Limb (tissue), 2 donors: ENCODE results near the gene RNF32.
A peak's percentile ranks its signal among the peaks of the same experiment; 100 is the strongest.
"Not testable (repeated sequence)": the region's sequence is repeated elsewhere in the genome, so short reads cannot be mapped to it uniquely, and the experiment has no call there.

Source experiments
- DNase-seq, 2 donors: peaks; one replicate each; pipeline ENCODE4 v3.0.0-alpha.2; 2016; ENCODE audit errors: extremely low spot score in 2 of 2

The RNF32 gene

GRCh38 chr7:156614434-156615264 lies 25.9 kb upstream of the RNF32 start:
- DNase-seq, result no peak

GRCh38 chr7:156616269-156617202 lies 24.0 kb upstream of the RNF32 start:
- peak in 1 of 2 donors; percentile 34 for DNase-seq

- DNase-seq, result no peak
These were observed 23.4 kb upstream of the RNF32 start for GRCh38 chr7:156617215-156617614.

- no peak for DNase-seq
These were observed 22.3 kb upstream of the RNF32 start for GRCh38 chr7:156618078-156618779.

- no peak for DNase-seq
These were observed 21.7 kb upstream of the RNF32 start for GRCh38 chr7:156618780-156619367.

- DNase-seq, result not testable (repeated sequence)
These were observed 20.9 kb upstream of the RNF32 start for GRCh38 chr7:156619488-156620290.

GRCh38 chr7:156620291-156620675 lies 20.3 kb upstream of the RNF32 start:
- no peak for DNase-seq

GRCh38 chr7:156621652-156622051 lies 18.9 kb upstream of the RNF32 start:
- DNase-seq, result no peak

- DNase-seq, result no peak
These were observed 15.0 kb upstream of the RNF32 start for GRCh38 chr7:156625580-156625979.

GRCh38 chr7:156626220-156626895 lies 14.2 kb upstream of the RNF32 start:
- no peak for DNase-seq

- DNase-seq, result no peak
These were observed 12.0 kb upstream of the RNF32 start for GRCh38 chr7:156628562-156628961.

- no peak for DNase-seq
These were observed 10.7 kb upstream of the RNF32 start for GRCh38 chr7:156629873-156630272.

GRCh38 chr7:156634117-156634516 lies 6.5 kb upstream of the RNF32 start:
- no peak for DNase-seq

- DNase-seq, result no peak
These were observed 4.8 kb upstream of the RNF32 start for GRCh38 chr7:156635529-156636385.

- DNase-seq, result not testable (repeated sequence)
These were observed 3.5 kb upstream of the RNF32 start for GRCh38 chr7:156637093-156637492.

- no peak for DNase-seq
These were observed 2.0 kb upstream of the RNF32 start for GRCh38 chr7:156638443-156639077.

GRCh38 chr7:156639426-156640256 lies 933 bp upstream of the RNF32 start:
- peak; percentile 1 to 43 for DNase-seq
